NB4 (cell line): ENCODE measurements around the gene SYTL3.

Experiments
- DNase-seq: peaks from one replicate; pipeline ENCODE4 v3.0.0; 2010; ENCODE audit warnings: low read depth
- H3K4me3 ChIP-seq: one replicate; pipeline ENCODE4 v1.5.1; 2011; ENCODE audit warnings: mild to moderate bottlenecking, low read depth, low read length, moderate library complexity
- MAX ChIP-seq: IDR thresholded peaks from 2 replicates; pipeline ENCODE4 v1.6.1; 2011; ENCODE audit warnings: low read depth, low read length
- MYC ChIP-seq: IDR thresholded peaks from 2 replicates; pipeline ENCODE4 v1.6.1; 2011; ENCODE audit warnings: low read depth, low read length
- POLR2A ChIP-seq: IDR thresholded peaks from 2 replicates; pipeline ENCODE4 v1.6.1; 2011; ENCODE audit warnings: mild to moderate bottlenecking; ENCODE audit not compliant: insufficient read length; ENCODE audit errors: extremely low read depth
- TF ChIP-seq, protein P1 (sequence below): IDR thresholded peaks from one replicate; pipeline ENCODE4 v1.5.1; 2012; ENCODE audit warnings: low read depth, low read length

SYTL3 gene

DNA sequence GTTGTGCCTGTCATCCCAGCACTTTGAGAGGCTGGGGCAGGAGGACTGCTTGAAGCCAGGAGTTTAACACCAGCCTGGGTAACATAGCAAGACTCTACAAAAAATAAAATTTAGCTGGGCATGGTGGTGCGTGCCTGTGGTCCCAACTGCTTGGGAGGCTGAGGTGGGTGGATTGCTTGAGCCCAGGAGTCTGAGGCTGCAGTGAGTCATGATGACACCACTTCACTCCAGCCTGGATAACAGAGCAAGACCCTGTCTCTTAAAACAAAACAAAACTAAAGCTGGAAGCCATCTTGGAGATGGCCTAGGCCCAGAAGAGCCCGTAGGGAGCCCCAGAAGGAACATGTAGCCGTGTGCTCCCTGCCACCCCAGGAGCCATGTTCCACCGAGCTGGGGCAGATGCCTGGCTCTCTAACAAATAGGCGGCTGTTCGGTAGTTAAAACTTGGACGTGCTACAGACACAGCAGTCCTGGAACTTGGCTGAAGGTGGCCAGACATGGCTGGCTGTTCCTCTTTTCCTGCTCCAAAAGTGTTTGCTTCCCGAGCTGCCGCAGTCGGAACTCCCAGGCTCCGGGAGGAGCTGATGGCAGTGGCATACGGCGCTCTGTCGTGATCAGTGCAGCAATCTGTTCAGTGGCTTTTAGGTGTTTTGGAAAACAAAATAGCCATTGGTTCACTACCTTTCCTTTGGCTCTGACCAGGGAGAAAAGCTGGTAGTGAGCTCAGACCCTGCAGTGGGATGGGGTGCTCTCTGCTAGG is 42.3 kb upstream of the SYTL3 start:
- no peak overlapping the region for H3K4me3 ChIP-seq
- DNase-seq: no peak
- no peak for TF ChIP-seq POLR2A
- TF ChIP-seq, protein P1, sequence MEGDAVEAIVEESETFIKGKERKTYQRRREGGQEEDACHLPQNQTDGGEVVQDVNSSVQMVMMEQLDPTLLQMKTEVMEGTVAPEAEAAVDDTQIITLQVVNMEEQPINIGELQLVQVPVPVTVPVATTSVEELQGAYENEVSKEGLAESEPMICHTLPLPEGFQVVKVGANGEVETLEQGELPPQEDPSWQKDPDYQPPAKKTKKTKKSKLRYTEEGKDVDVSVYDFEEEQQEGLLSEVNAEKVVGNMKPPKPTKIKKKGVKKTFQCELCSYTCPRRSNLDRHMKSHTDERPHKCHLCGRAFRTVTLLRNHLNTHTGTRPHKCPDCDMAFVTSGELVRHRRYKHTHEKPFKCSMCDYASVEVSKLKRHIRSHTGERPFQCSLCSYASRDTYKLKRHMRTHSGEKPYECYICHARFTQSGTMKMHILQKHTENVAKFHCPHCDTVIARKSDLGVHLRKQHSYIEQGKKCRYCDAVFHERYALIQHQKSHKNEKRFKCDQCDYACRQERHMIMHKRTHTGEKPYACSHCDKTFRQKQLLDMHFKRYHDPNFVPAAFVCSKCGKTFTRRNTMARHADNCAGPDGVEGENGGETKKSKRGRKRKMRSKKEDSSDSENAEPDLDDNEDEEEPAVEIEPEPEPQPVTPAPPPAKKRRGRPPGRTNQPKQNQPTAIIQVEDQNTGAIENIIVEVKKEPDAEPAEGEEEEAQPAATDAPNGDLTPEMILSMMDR: no peak
- TF ChIP-seq MAX: no peak
- no peak for TF ChIP-seq MYC

DNA sequence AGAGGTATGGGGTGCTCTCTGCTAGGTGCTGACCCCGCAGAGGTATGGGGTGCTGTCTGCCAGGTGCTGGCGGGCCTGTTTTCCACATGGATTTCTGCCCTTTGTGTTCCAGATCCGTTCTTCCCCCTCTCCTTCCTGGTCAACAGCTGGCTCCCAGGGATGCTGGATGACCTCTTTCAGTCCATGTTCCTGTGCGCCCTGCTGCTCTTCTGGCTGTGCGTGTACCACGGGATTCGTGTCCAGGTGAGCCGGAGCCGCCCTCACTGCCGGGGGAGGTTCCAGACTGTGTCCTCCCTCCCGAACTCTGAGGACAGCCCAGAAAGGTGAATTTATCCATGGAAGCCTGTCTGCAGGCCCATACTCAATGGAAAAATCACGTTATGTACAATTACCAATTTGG is 41.6 kb upstream of the SYTL3 start:
- TF ChIP-seq MAX (no peak), POLR2A (no peak), MYC (no peak)
- TF ChIP-seq, protein P1: no peak
- no peak overlapping the region for H3K4me3 ChIP-seq
- no peak for DNase-seq

GRCh38 chr6:158609455-158610155 is 40.2 kb upstream of the SYTL3 start:
- DNase-seq: no peak
- TF ChIP-seq MYC (no peak), MAX (no peak), POLR2A (no peak)
- TF ChIP-seq, protein P1: no peak
- no peak overlapping the region for H3K4me3 ChIP-seq

DNA sequence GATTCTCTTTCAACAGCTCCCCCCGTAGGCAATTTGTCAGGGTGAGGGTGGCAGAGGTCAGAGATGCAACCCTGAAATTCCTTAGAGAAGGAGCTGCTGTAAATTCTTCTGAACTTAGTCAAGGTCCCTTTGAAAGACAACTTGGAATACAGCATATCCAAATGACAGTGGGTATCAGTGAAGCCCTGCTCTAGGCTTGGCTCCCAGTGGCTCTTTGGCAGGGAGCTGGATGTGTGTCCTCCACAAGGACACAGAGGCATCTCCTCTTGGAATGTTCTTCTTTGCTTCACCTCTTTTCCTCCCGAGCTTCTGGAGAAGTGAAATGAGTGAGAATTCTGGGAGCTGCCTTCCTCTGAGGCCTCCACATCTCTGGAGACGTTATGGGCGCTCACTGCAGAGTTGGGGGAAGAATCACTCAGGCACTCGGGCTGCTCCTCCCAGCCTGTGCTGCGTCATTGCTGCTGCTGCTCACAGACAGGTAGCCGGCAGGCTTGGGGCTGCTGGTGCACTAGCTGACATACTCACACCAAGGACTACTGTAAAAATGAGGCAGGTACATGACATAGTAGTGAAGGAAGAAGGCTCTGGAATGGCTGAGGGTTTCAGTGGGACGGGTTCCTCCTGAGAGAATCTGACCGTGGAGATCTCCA is 39.4 kb upstream of the SYTL3 start:
- DNase-seq: no peak
- no peak overlapping the region for H3K4me3 ChIP-seq
- TF ChIP-seq POLR2A: no peak
- TF ChIP-seq MYC: no peak
- TF ChIP-seq, protein P1: no peak
- TF ChIP-seq MAX: no peak

DNA sequence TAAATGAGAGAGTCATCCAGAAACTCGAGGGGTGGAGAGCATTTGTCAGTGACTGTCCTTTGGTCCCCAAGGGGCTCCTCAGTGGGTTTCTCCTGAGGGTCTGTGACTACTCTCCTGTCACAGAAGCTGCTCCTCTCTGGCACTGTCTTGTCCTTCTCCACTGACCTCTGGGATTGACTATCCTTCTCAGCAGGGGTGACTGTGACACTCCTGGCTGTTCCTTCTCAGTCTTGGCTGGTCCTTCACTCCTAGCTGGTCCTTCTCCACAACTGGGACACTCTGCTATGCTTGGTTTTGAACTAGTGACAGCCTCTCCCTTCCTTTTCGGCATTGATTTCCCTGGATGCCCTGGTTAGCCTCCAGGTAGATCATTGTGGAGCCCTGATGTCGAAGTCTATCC is 38.8 kb upstream of the SYTL3 start:
- TF ChIP-seq, protein P1: no peak
- TF ChIP-seq MYC (no peak), POLR2A (no peak), MAX (no peak)
- H3K4me3 ChIP-seq: no peak overlapping the region
- DNase-seq: no peak
